HG03432 (cell line): ENCODE data around the gene PDE4D.
A peak's percentile ranks its signal among the peaks of the same experiment; 100 is the strongest.
"Not testable (repeated sequence)": the region's sequence is repeated elsewhere in the genome, so short reads cannot be mapped to it uniquely, and the experiment has no call there.

Experiments
- ATAC-seq: cut with Tn5 transposase; IDR thresholded peaks from one replicate; pipeline ENCODE4 v1.9.1; 2021; ENCODE audit warnings: mild to moderate bottlenecking, moderate library complexity; ENCODE audit not compliant: unreplicated experiment

Gene PDE4D

GRCh38 chr5:59800347-59800893 is 93.1 kb downstream of the PDE4D start:
- no peak for ATAC-seq

GRCh38 chr5:59799668-59800346 is 93.7 kb downstream of the PDE4D start:
- ATAC-seq: peak; percentile 43

- ATAC-seq: peak; percentile 85
Measured at GRCh38 chr5:59798862-59799667, 94.5 kb downstream of the PDE4D start.

GRCh38 chr5:59795141-59795540 is 98.4 kb downstream of the PDE4D start:
- ATAC-seq: no peak

GRCh38 chr5:59792983-59793585 is 100.4 kb downstream of the PDE4D start:
- no peak for ATAC-seq

GRCh38 chr5:59791617-59792016 is 101.9 kb downstream of the PDE4D start:
- ATAC-seq: no peak

- ATAC-seq: peak; percentile 30
Measured at GRCh38 chr5:59790776-59791475, 102.6 kb downstream of the PDE4D start.

GRCh38 chr5:59790376-59790775 is 103.2 kb downstream of the PDE4D start:
- peak; percentile 81 for ATAC-seq

- no peak for ATAC-seq
Measured at GRCh38 chr5:59789894-59790293, 103.6 kb downstream of the PDE4D start.

GRCh38 chr5:59789197-59789596 is 104.3 kb downstream of the PDE4D start:
- ATAC-seq: no peak

- ATAC-seq: no peak
Measured at GRCh38 chr5:59786334-59786805, 107.2 kb downstream of the PDE4D start.

GRCh38 chr5:59785676-59786333 is 107.7 kb downstream of the PDE4D start:
- ATAC-seq: no peak

- ATAC-seq: not testable (repeated sequence)
Measured at GRCh38 chr5:59784708-59785107, 108.8 kb downstream of the PDE4D start.

GRCh38 chr5:59783264-59783663 is 110.3 kb downstream of the PDE4D start:
- no peak for ATAC-seq

- ATAC-seq: no peak
Measured at GRCh38 chr5:59782856-59783255, 110.7 kb downstream of the PDE4D start.

- no peak for ATAC-seq
Measured at GRCh38 chr5:59779453-59779852, 114.1 kb downstream of the PDE4D start.

- no peak for ATAC-seq
Measured at GRCh38 chr5:59777028-59777427, 116.5 kb downstream of the PDE4D start.

- no peak for ATAC-seq
Measured at GRCh38 chr5:59773294-59773693, 120.2 kb downstream of the PDE4D start.

GRCh38 chr5:59772757-59773156 is 120.8 kb downstream of the PDE4D start:
- ATAC-seq: no peak

GRCh38 chr5:59772206-59772605 is 121.3 kb downstream of the PDE4D start:
- no peak for ATAC-seq
